Endothelial cell of umbilical vein (primary cell): Measurements from ENCODE around the gene DUSP10. TPM values are rescaled to one million over a fixed set of nuclear protein-coding genes. Genes with fewer than 3 reads are reported as not detected.

Experiments used
- BruUV-seq: library from RNA; stranded (reverse); fragments of 400-500 nt; replicated peaks from 2 replicates; lab custom pipeline; 2021; lab: Mats Ljungman, UMichigan
- CTCF ChIA-PET: fragments of 300-600, 350-600 bp; sonication (Branson Sonifier 250); formaldehyde crosslinking; loops from one replicate; lab custom pipeline; 2021; ENCODE audit warnings: antibody characterized with exemption, inconsistent platforms; lab: Charles Lee
- POLR2A ChIA-PET: fragments of 300-600, 350-600 bp; sonication (Branson Sonifier 250); formaldehyde crosslinking; loops from one replicate; lab custom pipeline; 2021; ENCODE audit warnings: antibody characterized with exemption, inconsistent platforms; lab: Charles Lee
- DNase-seq: peaks from one replicate; pipeline ENCODE4 v3.0.0-alpha.2; 2011; ENCODE audit warnings: low read depth, low spot score
- FAIRE-seq: peaks from 2 replicates; lab custom pipeline; 2011; peaks lifted over from hg19 to GRCh38; lab: Jason Lieb, UNC
- H2AFZ ChIP-seq: 2 replicates; pipeline ENCODE4 v1.6.0; 2012; ENCODE audit warnings: low read depth, low read length, control low read depth, inconsistent platforms
- H3K27ac ChIP-seq: 2 replicates; pipeline ENCODE4 v1.5.1; 2011; ENCODE audit warnings: low read depth, mild to moderate bottlenecking, control low read depth, low read length, moderate library complexity; ENCODE audit not compliant: insufficient read depth
- H3K27me3 ChIP-seq, 2 experiments: 2 replicates each; pipeline versions ENCODE4 v1.6.0 to v1.6.1; 2011; ENCODE audit warnings: low read length in 2 of 2, mixed read lengths in 1 of 2; ENCODE audit not compliant: control insufficient read depth in 2 of 2, insufficient read depth in 2 of 2
- H3K36me3 ChIP-seq, 2 experiments: 2 replicates in 1 of 2; 3 replicates in 1 of 2; pipeline ENCODE4 v1.5.1; 2011; ENCODE audit warnings: low read length in 2 of 2, mild to moderate bottlenecking in 1 of 2, moderate library complexity in 1 of 2; ENCODE audit not compliant: control insufficient read depth in 2 of 2, insufficient read depth in 2 of 2; ENCODE audit errors: extremely low read depth in 1 of 2
- H3K4me1 ChIP-seq: 3 replicates; pipeline ENCODE4 v1.5.1; 2011; ENCODE audit warnings: mild to moderate bottlenecking, low read length; ENCODE audit not compliant: control insufficient read depth, insufficient read depth; ENCODE audit errors: extremely low read depth
- H3K4me2 ChIP-seq: 2 replicates; pipeline ENCODE4 v1.6.1; 2011; ENCODE audit warnings: low read length, control low read depth, mixed read lengths; ENCODE audit not compliant: insufficient read depth
- H3K4me3 ChIP-seq, 3 experiments: fragments of 200-600 bp in 1 of 3; sonication (generic), shearing (Covaris generic) in 1 of 3; replicated peaks in 1 of 3; 2 replicates each; pipeline ENCODE4 v1.5.1; 2011 to 2016; ENCODE audit warnings: control low read depth in 3 of 3, low read length in 3 of 3, mild to moderate bottlenecking in 2 of 3, inconsistent platforms in 1 of 3, low read depth in 1 of 3, moderate library complexity in 1 of 3; ENCODE audit not compliant: insufficient read depth in 1 of 3
- H3K79me2 ChIP-seq: 2 replicates; pipeline ENCODE4 v1.6.0; 2012; ENCODE audit warnings: low read length, inconsistent platforms; ENCODE audit not compliant: control insufficient read depth, insufficient read depth
- H3K9ac ChIP-seq: replicated peaks from 2 replicates; pipeline ENCODE3; 2011; ENCODE audit warnings: low read length, control low read depth; ENCODE audit not compliant: insufficient read depth; ENCODE audit errors: extremely low read depth
- H3K9me1 ChIP-seq: replicated peaks from 3 replicates; pipeline ENCODE4 v1.6.0; 2011; ENCODE audit warnings: mild to moderate bottlenecking, low read length; ENCODE audit not compliant: control insufficient read depth, insufficient read depth; ENCODE audit errors: extremely low read depth
- H3K9me3 ChIP-seq: replicated peaks from 2 replicates; pipeline ENCODE4 v1.5.1; 2012; ENCODE audit warnings: low read length, inconsistent platforms; ENCODE audit not compliant: control insufficient read depth, insufficient read depth
- H4K20me1 ChIP-seq: replicated peaks from 2 replicates; pipeline ENCODE3; 2011; ENCODE audit warnings: mild to moderate bottlenecking, low read length; ENCODE audit not compliant: control insufficient read depth, insufficient read depth; ENCODE audit errors: extremely low read depth
- CTCF ChIP-seq, 2 donors: IDR thresholded peaks; 1 replicate in 1 of 2; 2 replicates in 1 of 2; pipeline ENCODE4 v1.5.1; 2011; ENCODE audit warnings: low read length in 2 of 2, mild to moderate bottlenecking in 2 of 2, moderate library complexity in 2 of 2, control low read depth in 1 of 2, inconsistent platforms in 1 of 2, low read depth in 1 of 2; ENCODE audit not compliant: insufficient read depth in 1 of 2; ENCODE audit errors: extremely low read depth in 1 of 2
- EZH2 ChIP-seq: IDR thresholded peaks from 2 replicates; pipeline ENCODE4 v1.6.1; 2012; ENCODE audit warnings: borderline replicate concordance, low read depth, mild to moderate bottlenecking, moderate library complexity, low read length, inconsistent platforms; ENCODE audit not compliant: severe bottlenecking
- FOS ChIP-seq: IDR thresholded peaks from 2 replicates; pipeline ENCODE4 v1.6.1; 2011; ENCODE audit warnings: mild to moderate bottlenecking, low read length, moderate library complexity, borderline replicate concordance; ENCODE audit not compliant: insufficient read depth
- GATA2 ChIP-seq: IDR thresholded peaks from 2 replicates; pipeline ENCODE4 v1.7.0; 2011; ENCODE audit warnings: low read depth, mild to moderate bottlenecking, moderate library complexity, mixed read lengths, low read length; ENCODE audit not compliant: insufficient read length, insufficient read depth
- JUN ChIP-seq: IDR thresholded peaks from 2 replicates; pipeline ENCODE4 v1.6.1; 2011; ENCODE audit warnings: borderline replicate concordance, low read depth; ENCODE audit not compliant: insufficient read length, insufficient read depth
- MYC ChIP-seq: IDR thresholded peaks from one replicate; pipeline ENCODE4 v1.6.1; 2011; ENCODE audit warnings: mild to moderate bottlenecking, low read depth, low read length
- POLR2A ChIP-seq: IDR thresholded peaks from 2 replicates; pipeline ENCODE4 v1.6.1; 2012; ENCODE audit warnings: low read depth, mild to moderate bottlenecking, control low read depth, low read length
- POLR2AphosphoS5 ChIP-seq: IDR thresholded peaks from 2 replicates; pipeline ENCODE4 v1.6.1; 2012; ENCODE audit warnings: low read depth, mild to moderate bottlenecking, control low read depth, low read length, moderate library complexity; ENCODE audit not compliant: insufficient read depth
- dilution Hi-C: fragments of 300-500 bp; cut with MboI; formaldehyde crosslinking; loops from one replicate; pipeline ENCODE4 v1.15.0; 2019; ENCODE audit warnings: low sequenced_read_pairs; ENCODE audit not compliant: extremely low pct_ligation_motif_present
- intact Hi-C: fragments of 100-400 bp; cut with micrococcal nuclease; formaldehyde crosslinking; loops from one replicate; pipeline ENCODE4 v1.10.0; 2022
- polyA plus RNA-seq, 4 experiments: library from polyadenylated mRNA; depleted of rRNA in 3 of 4; stranded (reverse) in 3 of 4; unstranded in 1 of 4; fragments of >200 nt; gene quantifications; 2 replicates each; pipeline versions ENCODE4 v1.2.1 to v1.2.3, GENCODE V29; 2011 to 2012; ENCODE audit warnings: missing spikeins in 1 of 4
- total RNA-seq: library from RNA; stranded (reverse); gene quantifications from 2 replicates; pipeline ENCODE4 v1.2.3, GENCODE V29; 2021
- TF ChIP-seq, protein P1 (sequence below): IDR thresholded peaks from 2 replicates; pipeline ENCODE4 v1.6.1; 2011; ENCODE audit not compliant: insufficient read depth, insufficient read length

The DUSP10 gene
- total and polyA plus RNA-seq, 2 donors (not counting 3 experiments of a cell fraction or from before 2014, with no cell fraction given): 1.6 to 1.9 TPM

DNA sequence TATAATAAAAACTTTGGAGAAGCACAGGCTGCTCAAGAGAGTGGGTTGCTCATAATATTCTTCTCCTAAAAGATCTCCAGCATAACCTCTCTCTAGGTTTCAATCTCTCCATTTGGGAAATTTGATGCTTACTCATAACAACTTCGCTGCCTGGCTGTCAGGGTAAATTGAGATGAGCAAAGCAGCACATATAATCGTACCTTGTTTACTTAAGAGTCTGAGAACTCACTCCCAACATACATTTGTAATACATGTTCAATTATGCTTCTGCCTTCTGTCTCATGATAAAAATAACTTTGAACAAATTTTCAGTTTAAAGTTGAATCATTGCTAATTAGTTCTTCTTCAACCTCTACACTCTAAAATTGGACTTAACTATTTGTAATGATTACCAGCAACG is 68.9 kb downstream of the DUSP10 start:
- peaks cover 9% of the 10 kb centered on the region for H3K4me1 ChIP-seq
- intact Hi-C loops (loop anchor here (1.0 to 2.0 kb wide), 3 partner anchors 46 to 196 kb away; partner anchors contain the start of gene DUSP10), dilution Hi-C loops (no loop called here)
- H3K27me3 ChIP-seq: peaks cover 36 to 79% of the 10 kb centered on the region in 2 experiments
- DNase-seq (no peak), FAIRE-seq (no peak)
- CTCF ChIA-PET: interaction anchor here (0.7 kb wide), 1 partner anchor 315 kb away, joined by 3 read pairs; no protein-coding TSS in a partner anchor
- H3K4me3 ChIP-seq: no peak overlapping the region
- H2AFZ ChIP-seq: no peak overlapping the region
- H3K9ac ChIP-seq: no peak overlapping the region
- TF ChIP-seq FOS (no peak), CTCF (IDR thresholded peaks at IDR 0.05; ENCODE audit: extremely low read depth in 1 of 2, insufficient read depth in 1 of 2, low read depth in 1 of 2, low read length in 2 of 2) (no peak), GATA2 (no peak), MYC (no peak), JUN (no peak), POLR2AphosphoS5 (no peak), POLR2A (no peak), EZH2 (no peak)
- TF ChIP-seq, protein P1, sequence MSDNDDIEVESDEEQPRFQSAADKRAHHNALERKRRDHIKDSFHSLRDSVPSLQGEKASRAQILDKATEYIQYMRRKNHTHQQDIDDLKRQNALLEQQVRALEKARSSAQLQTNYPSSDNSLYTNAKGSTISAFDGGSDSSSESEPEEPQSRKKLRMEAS: no peak
- H3K9me1 ChIP-seq: no peaks in the 10 kb centered on the region
- POLR2A ChIA-PET: no interaction called here
- H3K4me2 ChIP-seq: no peak overlapping the region
- peaks cover 3% of the 10 kb centered on the region for H4K20me1 ChIP-seq
- H3K36me3 ChIP-seq: no peaks in the 10 kb centered on the region
- H3K9me3 ChIP-seq: no peaks in the 10 kb centered on the region
- BruUV-seq: no TSS peak
- H3K27ac ChIP-seq: no peak overlapping the region
- H3K79me2 ChIP-seq: no peaks in the 10 kb centered on the region
